IPS-15b (cell line): ENCODE data around the gene CBX5.
"Not testable (repeated sequence)": the region's sequence is repeated elsewhere in the genome, so short reads cannot be mapped to it uniquely, and the experiment has no call there.

Experiments used
- H3K27me3 ChIP-seq: one replicate; pipeline ENCODE4 v1.6.1; 2013; ENCODE audit warnings: low read length; ENCODE audit not compliant: control insufficient read depth, insufficient read depth
- H3K36me3 ChIP-seq: one replicate; pipeline ENCODE4 v1.6.1; 2013; ENCODE audit warnings: low read length; ENCODE audit not compliant: control insufficient read depth, insufficient read depth
- H3K4me1 ChIP-seq: one replicate; pipeline ENCODE4 v1.6.1; 2013; ENCODE audit warnings: mild to moderate bottlenecking, low read length; ENCODE audit not compliant: control insufficient read depth, insufficient read depth
- H3K4me3 ChIP-seq: one replicate; pipeline ENCODE4 v1.5.1; 2013; ENCODE audit warnings: low read depth, low read length
- H3K9ac ChIP-seq: one replicate; pipeline ENCODE4 v1.6.1; 2013; ENCODE audit warnings: low read depth, mild to moderate bottlenecking, low read length
- H3K9me3 ChIP-seq: one replicate; pipeline ENCODE4 v1.6.1; 2013; ENCODE audit warnings: mild to moderate bottlenecking, low read length; ENCODE audit not compliant: control insufficient read depth, insufficient read depth

Gene CBX5

DNA sequence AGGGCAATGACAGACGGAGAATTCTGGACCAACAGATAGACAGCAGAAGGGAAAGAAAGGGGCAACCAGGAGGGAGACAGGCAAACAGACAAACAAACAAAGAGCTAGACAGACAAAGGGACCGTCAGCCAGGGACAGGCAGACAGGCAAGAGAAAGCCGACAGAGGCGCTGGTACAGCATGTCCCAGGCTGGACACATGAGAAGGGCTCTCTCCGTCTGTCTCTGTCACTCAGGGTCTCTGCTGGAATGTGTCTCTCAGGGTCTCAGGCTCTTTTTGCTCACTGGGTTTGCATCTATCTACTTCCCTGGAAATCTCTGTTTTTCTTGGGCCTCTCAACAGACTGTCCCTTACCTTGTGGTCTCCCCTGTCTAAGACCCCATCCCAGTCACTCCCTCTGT, 82.9 kb downstream of the CBX5 start:
- peaks cover 82% of the 10 kb centered on the region for H3K27me3 ChIP-seq
- H3K9ac ChIP-seq: no peak overlapping the region
- peaks cover 6% of the 10 kb centered on the region for H3K4me1 ChIP-seq
- no peaks in the 10 kb centered on the region for H3K36me3 ChIP-seq
- no peak overlapping the region for H3K4me3 ChIP-seq
- H3K9me3 ChIP-seq: no peaks in the 10 kb centered on the region

DNA sequence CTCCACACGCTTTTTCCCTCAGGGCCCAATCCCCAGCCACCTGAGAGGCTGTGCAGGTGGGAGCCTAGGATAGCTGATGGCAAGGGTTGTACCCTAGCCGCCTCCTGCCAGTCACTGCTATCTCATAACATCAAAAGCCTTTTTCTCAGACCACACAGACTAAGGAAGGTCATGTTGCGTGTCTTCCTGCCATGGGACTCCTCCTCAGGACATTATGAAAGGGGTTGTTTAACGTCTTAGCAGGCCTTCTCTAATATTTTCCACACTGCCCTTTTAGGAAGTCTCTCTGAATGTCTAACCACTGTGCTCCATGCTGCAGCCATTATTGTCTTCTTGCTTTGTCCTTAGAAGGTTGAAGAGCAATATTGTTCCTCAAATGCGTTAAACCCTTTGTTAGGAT, 83.5 kb downstream of the CBX5 start:
- H3K9ac ChIP-seq: no peak overlapping the region
- H3K4me3 ChIP-seq: no peak overlapping the region
- peaks cover 6% of the 10 kb centered on the region for H3K4me1 ChIP-seq
- H3K27me3 ChIP-seq: peaks cover 84% of the 10 kb centered on the region
- no peaks in the 10 kb centered on the region for H3K36me3 ChIP-seq
- no peaks in the 10 kb centered on the region for H3K9me3 ChIP-seq

- Histone ChIP-seq H3K36me3 (no peaks in the 10 kb centered on the region), H3K4me3 (no peak overlapping the region), H3K4me1 (peaks cover 6% of the 10 kb centered on the region), H3K9me3 (no peaks in the 10 kb centered on the region), H3K9ac (no peak overlapping the region), H3K27me3 (peaks cover 85% of the 10 kb centered on the region)
Measured at GRCh38 chr12:54195737-54196347, 84.1 kb downstream of the CBX5 start.

GRCh38 chr12:54195080-54195736, 84.7 kb downstream of the CBX5 start:
- H3K27me3 ChIP-seq: peaks cover 85% of the 10 kb centered on the region
- H3K36me3 ChIP-seq: no peaks in the 10 kb centered on the region
- H3K9me3 ChIP-seq: no peaks in the 10 kb centered on the region
- no peak overlapping the region for H3K9ac ChIP-seq
- H3K4me3 ChIP-seq: no peak overlapping the region
- H3K4me1 ChIP-seq: peaks cover 6% of the 10 kb centered on the region

DNA sequence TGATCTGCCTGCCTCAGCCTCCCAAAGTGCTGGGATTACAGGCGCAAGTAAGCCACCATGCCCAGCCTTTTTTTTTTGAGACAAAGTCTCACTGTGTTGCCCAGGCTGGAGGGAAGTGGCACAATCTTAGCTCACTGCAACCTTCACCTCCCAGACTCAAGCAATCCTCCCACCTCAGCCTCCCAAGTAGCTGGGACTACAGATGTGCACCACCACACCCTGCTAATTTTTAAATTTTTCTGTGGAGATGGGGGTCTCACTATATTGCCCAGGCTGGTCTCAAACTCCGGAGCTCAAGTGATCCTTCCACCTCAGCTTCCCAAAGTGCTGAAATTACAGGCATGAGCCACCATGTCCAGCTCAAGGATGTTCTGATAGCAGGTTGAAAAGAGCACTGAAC, 85.3 kb downstream of the CBX5 start:
- not testable (repeated sequence) for H3K4me3 ChIP-seq, H3K4me1 ChIP-seq, H3K9ac ChIP-seq, H3K36me3 ChIP-seq, H3K9me3 ChIP-seq
- peaks cover 86% of the 10 kb centered on the region for H3K27me3 ChIP-seq

GRCh38 chr12:54193434-54193833, 86.5 kb downstream of the CBX5 start:
- no peaks in the 10 kb centered on the region for H3K36me3 ChIP-seq
- H3K4me3 ChIP-seq: no peak overlapping the region
- no peak overlapping the region for H3K9ac ChIP-seq
- peaks cover 76% of the 10 kb centered on the region for H3K27me3 ChIP-seq
- peaks cover 6% of the 10 kb centered on the region for H3K4me1 ChIP-seq
- H3K9me3 ChIP-seq: no peaks in the 10 kb centered on the region

GRCh38 chr12:54191550-54192022, 88.3 kb downstream of the CBX5 start:
- Histone ChIP-seq H3K9me3 (no peaks in the 10 kb centered on the region), H3K4me3 (no peak overlapping the region), H3K36me3 (no peaks in the 10 kb centered on the region), H3K9ac (no peak overlapping the region), H3K4me1 (no peaks in the 10 kb centered on the region), H3K27me3 (peaks cover 62% of the 10 kb centered on the region)

GRCh38 chr12:54191126-54191525, 88.8 kb downstream of the CBX5 start:
- H3K4me3 ChIP-seq: no peak overlapping the region
- H3K9ac ChIP-seq: no peak overlapping the region
- H3K9me3 ChIP-seq: no peaks in the 10 kb centered on the region
- H3K27me3 ChIP-seq: peaks cover 57% of the 10 kb centered on the region
- H3K36me3 ChIP-seq: no peaks in the 10 kb centered on the region
- no peaks in the 10 kb centered on the region for H3K4me1 ChIP-seq

DNA sequence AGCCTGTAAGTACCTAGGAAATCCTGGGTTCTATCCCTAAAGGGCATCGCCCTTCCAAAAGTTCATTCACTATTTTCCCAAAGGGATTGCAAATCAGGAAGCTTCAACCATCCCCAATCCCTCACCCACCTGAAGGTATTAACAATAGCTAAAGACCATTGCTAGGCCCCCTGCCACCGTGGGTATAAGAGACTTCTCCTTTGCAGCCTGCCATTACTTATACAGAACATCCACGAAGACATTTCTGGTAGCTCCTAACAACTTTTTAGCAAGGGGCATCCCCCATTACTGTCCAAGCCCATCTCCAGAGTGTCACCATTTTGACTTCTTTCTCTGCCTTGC, 90.8 kb downstream of the CBX5 start:
- H3K9me3 ChIP-seq: no peaks in the 10 kb centered on the region
- no peaks in the 10 kb centered on the region for H3K36me3 ChIP-seq
- no peak overlapping the region for H3K4me3 ChIP-seq
- H3K9ac ChIP-seq: no peak overlapping the region
- H3K4me1 ChIP-seq: no peaks in the 10 kb centered on the region
- H3K27me3 ChIP-seq: peaks cover 43% of the 10 kb centered on the region

DNA sequence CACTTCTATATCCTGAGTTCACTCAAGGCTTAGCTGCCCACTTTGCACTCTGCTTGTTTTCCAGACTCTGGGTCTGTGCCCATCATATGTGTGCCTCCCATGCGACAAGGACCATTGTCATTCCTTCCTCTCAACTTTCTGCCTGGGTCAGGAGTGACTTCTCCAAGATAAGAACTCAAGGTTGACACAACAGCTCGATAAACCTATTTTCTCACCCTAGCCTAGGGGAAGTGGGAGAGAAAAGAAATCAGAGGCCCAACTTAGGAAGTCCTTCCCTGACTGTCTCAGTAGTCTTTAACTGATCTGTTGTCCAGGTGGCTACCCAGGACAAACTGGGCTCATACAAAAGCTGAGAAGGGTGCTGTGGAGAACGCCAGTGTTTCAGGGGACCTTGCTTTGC, 92.8 kb downstream of the CBX5 start:
- peaks cover 22% of the 10 kb centered on the region for H3K27me3 ChIP-seq
- no peaks in the 10 kb centered on the region for H3K36me3 ChIP-seq
- H3K9me3 ChIP-seq: no peaks in the 10 kb centered on the region
- no peak overlapping the region for H3K9ac ChIP-seq
- peaks cover 6% of the 10 kb centered on the region for H3K4me1 ChIP-seq
- no peak overlapping the region for H3K4me3 ChIP-seq

DNA sequence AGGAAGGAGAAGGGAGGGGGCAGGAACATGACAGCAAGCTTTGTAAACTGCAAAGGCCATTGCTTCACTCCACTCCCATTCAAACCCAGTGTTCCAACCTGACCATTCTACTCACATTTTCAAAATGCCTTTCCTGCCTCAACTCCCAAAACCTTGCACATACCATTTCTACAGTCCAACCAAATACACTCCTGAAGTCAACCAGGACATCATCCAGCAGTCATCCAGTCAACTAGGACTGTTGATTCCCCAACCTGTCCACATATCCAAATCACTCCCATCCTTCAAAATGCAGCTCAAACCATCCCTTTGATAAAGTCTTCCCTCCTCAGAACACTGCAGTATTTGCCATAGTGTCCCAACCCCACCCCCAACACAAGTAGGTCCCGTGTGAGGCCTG, 94.0 kb downstream of the CBX5 start:
- H3K9ac ChIP-seq: no peak overlapping the region
- H3K9me3 ChIP-seq: no peaks in the 10 kb centered on the region
- peaks cover 6% of the 10 kb centered on the region for H3K4me1 ChIP-seq
- H3K4me3 ChIP-seq: no peak overlapping the region
- H3K27me3 ChIP-seq: peaks cover 13% of the 10 kb centered on the region
- H3K36me3 ChIP-seq: no peaks in the 10 kb centered on the region

- not testable (repeated sequence) for H3K27me3 ChIP-seq, H3K36me3 ChIP-seq, H3K4me3 ChIP-seq, H3K4me1 ChIP-seq, H3K9ac ChIP-seq, H3K9me3 ChIP-seq
Measured at GRCh38 chr12:54185297-54185696, 94.6 kb downstream of the CBX5 start.
